ENCODE data around the gene SMIM32. TPM values are rescaled to one million over a fixed set of nuclear protein-coding genes. Genes with fewer than 3 reads are reported as not detected.

SMIM32 gene
- total RNA-seq, 1 donor from 2014 or later = not detected

- ATAC-seq (no peak), DNase-seq (ENCODE audit: low spot score) (no peak)
- intact Hi-C loops (cut with DNase I) = no loop called here
These were observed 16.5 kb upstream of the SMIM32 start for GRCh38 chr5:136209346-136209910.

- ATAC-seq (no peak), DNase-seq (ENCODE audit: low spot score) (no peak)
- intact Hi-C loops (cut with DNase I) = no loop called here
These were observed 16.0 kb upstream of the SMIM32 start for GRCh38 chr5:136208916-136209315.

GRCh38 chr5:136207631-136208030 lies 14.7 kb upstream of the SMIM32 start:
- intact Hi-C loops (cut with DNase I) = no loop called here
- DNase-seq (ENCODE audit: low spot score) = no peak
- ATAC-seq = no peak

GRCh38 chr5:136206361-136206760 lies 13.4 kb upstream of the SMIM32 start:
- ATAC-seq (no peak), DNase-seq (ENCODE audit: low spot score) (no peak)
- intact Hi-C loops (cut with DNase I) = no loop called here

GRCh38 chr5:136205941-136206340 lies 13.0 kb upstream of the SMIM32 start:
- intact Hi-C loops (cut with DNase I) = no loop called here
- DNase-seq (ENCODE audit: low spot score) = no peak
- no peak for ATAC-seq

GRCh38 chr5:136205061-136205702 lies 12.2 kb upstream of the SMIM32 start:
- ATAC-seq = no peak
- intact Hi-C loops (cut with DNase I) = no loop called here
- DNase-seq (ENCODE audit: low spot score) = no peak

- intact Hi-C loops (cut with DNase I) = no loop called here
- no peak for DNase-seq (ENCODE audit: low spot score)
- no peak for ATAC-seq
These were observed 10.5 kb upstream of the SMIM32 start for GRCh38 chr5:136203303-136203922.

- ATAC-seq (no peak), DNase-seq (ENCODE audit: low spot score) (no peak)
- intact Hi-C loops (cut with DNase I) = no loop called here
These were observed 9.7 kb upstream of the SMIM32 start for GRCh38 chr5:136202469-136203205.

GRCh38 chr5:136201870-136202269 lies 8.9 kb upstream of the SMIM32 start:
- DNase-seq (ENCODE audit: low spot score) (no peak), ATAC-seq (no peak)
- intact Hi-C loops (cut with DNase I) = no loop called here

GRCh38 chr5:136200761-136201160 lies 7.8 kb upstream of the SMIM32 start:
- intact Hi-C loops (cut with DNase I) = no loop called here
- no peak for DNase-seq (ENCODE audit: low spot score)
- no peak for ATAC-seq

- intact Hi-C loops (cut with DNase I) = no loop called here
- no peak for DNase-seq (ENCODE audit: low spot score)
- ATAC-seq = no peak
These were observed 7.2 kb upstream of the SMIM32 start for GRCh38 chr5:136200130-136200529.

- DNase-seq (ENCODE audit: low spot score) (no peak), ATAC-seq (no peak)
- intact Hi-C loops (cut with DNase I) = no loop called here
These were observed 6.4 kb upstream of the SMIM32 start for GRCh38 chr5:136199408-136199807.

- intact Hi-C loops (cut with DNase I) = no loop called here
- DNase-seq (ENCODE audit: low spot score) (no peak), ATAC-seq (no peak)
These were observed 5.5 kb upstream of the SMIM32 start for GRCh38 chr5:136198453-136198852.

- no peak for ATAC-seq
- intact Hi-C loops (cut with DNase I) = no loop called here
- no peak for DNase-seq (ENCODE audit: low spot score)
These were observed 4.6 kb upstream of the SMIM32 start for GRCh38 chr5:136197462-136198142.

GRCh38 chr5:136195971-136196820 lies 3.2 kb upstream of the SMIM32 start:
- intact Hi-C loops (cut with DNase I) = no loop called here
- no peak for ATAC-seq
- no peak for DNase-seq (ENCODE audit: low spot score)

- no peak for DNase-seq (ENCODE audit: low spot score)
- intact Hi-C loops (cut with DNase I) = no loop called here
- no peak for ATAC-seq
These were observed 1.6 kb upstream of the SMIM32 start for GRCh38 chr5:136194576-136194975.

- intact Hi-C loops (cut with DNase I) = no loop called here
- no peak for ATAC-seq
- no peak for DNase-seq (ENCODE audit: low spot score)
These were observed 467 bp upstream of the SMIM32 start for GRCh38 chr5:136193322-136193935.

GRCh38 chr5:136192015-136192525 lies 892 bp downstream of the SMIM32 start:
- ATAC-seq (no peak), DNase-seq (ENCODE audit: low spot score) (no peak)
- intact Hi-C loops (cut with DNase I) = no loop called here

Measured in sciatic nerve (tissue), 2 donors.